ENCODE measurements around the gene CAMTA1. TPM values are rescaled to one million over a fixed set of nuclear protein-coding genes. Genes with fewer than 3 reads are reported as not detected.

Gene CAMTA1
- total and polyA plus RNA-seq, 9 of the 15 experiments (the other 6 are each of a cell fraction or from before 2014, with no cell fraction given): 43.9 to 161 (median 65.9) TPM

- TF ChIP-seq CUX1 (CRISPR knock-in tag; IDR thresholded peaks at IDR 0.05) (no peak), PTBP1 (IDR thresholded peaks at IDR 0.05; ENCODE audit: low read depth, low read length) (no peak)
Observed at GRCh38 chr1:6975331-6976043, 190.2 kb downstream of the CAMTA1 start (continued).

- WGBS (ENCODE audit: insufficient coverage, low coverage, missing lambda C conversion rate): 0% methylated on average over 6 of the region's 6 CpGs
- POLR2A ChIA-PET: no interaction called here
- H3K9me3 ChIP-seq (replicated peaks; ENCODE audit: control insufficient read depth, insufficient read depth, low read depth, low read length): no peaks in the 10 kb centered on the region; the same call in 1 of the 2 replicates
- DNase-seq (ENCODE audit: extremely low read depth in 1 of 4, low spot score in 3 of 4): no peak
- in situ Hi-C loops (cut with MboI): no loop called here
- intact Hi-C loops (cut with micrococcal nuclease): no loop called here
- no peak overlapping the region for H3K9ac ChIP-seq (ENCODE audit: insufficient read depth in 1 of 2, low read depth in 2 of 2, low read length in 2 of 2)
- H3K4me2 ChIP-seq (ENCODE audit: insufficient read depth, low read length): no peak overlapping the region
- no peaks in the 10 kb centered on the region for H3K79me2 ChIP-seq (ENCODE audit: control insufficient read depth, insufficient read depth, low read length)
- H3K4me1 ChIP-seq (replicated peaks in 1 of 2; ENCODE audit: control insufficient read depth in 2 of 2, insufficient read depth in 2 of 2, low read length in 2 of 2): no peaks in the 10 kb centered on the region
- CTCF ChIA-PET (ENCODE audit: low intra/inter-chr PET ratio): no interaction called here
- H3K4me3 ChIP-seq: no peak overlapping the region
- H3K27me3 ChIP-seq (ENCODE audit: control insufficient read depth in 2 of 2, insufficient read depth in 2 of 2, low read length in 2 of 2): peaks cover 50 to 77% of the 10 kb centered on the region in 2 experiments
- no peaks in the 10 kb centered on the region for H3K36me3 ChIP-seq (ENCODE audit: control insufficient read depth, insufficient read depth, low read length)
- H3K27ac ChIP-seq (ENCODE audit: extremely low read depth, low read depth, low read length): no peak overlapping the region
- no TSS peak for BruUV-seq (replicated peaks)
- FAIRE-seq: no peak
- H2AFZ ChIP-seq (ENCODE audit: low read depth, low read length): no peak overlapping the region
- 0 out of 2 replicates have a peak, but pooled peaks cover 3% of the 10 kb centered on the region for H4K20me1 ChIP-seq (replicated peaks; ENCODE audit: control insufficient read depth, insufficient read depth, low read length)
- H3K9me1 ChIP-seq (ENCODE audit: control insufficient read depth, insufficient read depth, low read length): no peaks in the 10 kb centered on the region
- ATAC-seq: no peak
- TF ChIP-seq CBX1 (IDR thresholded peaks at IDR 0.05; ENCODE audit: low read depth) (no peak), STAT5B (CRISPR knock-in tag; IDR thresholded peaks at IDR 0.05) (no peak), ZNF740 (CRISPR knock-in tag; IDR thresholded peaks at IDR 0.05) (no peak), ZNF740 (tag; IDR thresholded peaks at IDR 0.05) (no peak), PRPF4 (IDR thresholded peaks at IDR 0.05; ENCODE audit: insufficient read depth, low read depth, low read length, poor library complexity, severe bottlenecking) (no peak), TCFL5 (CRISPR knock-in tag; conservative IDR thresholded peaks at IDR 0.05) (no peak), MCM3 (IDR thresholded peaks at IDR 0.05) (no peak), MITF (IDR thresholded peaks at IDR 0.05) (no peak), PHB (CRISPR knock-in tag; IDR thresholded peaks at IDR 0.05) (no peak), ERF (CRISPR knock-in tag; IDR thresholded peaks at IDR 0.05) (no peak), E2F3 (CRISPR knock-in tag; IDR thresholded peaks at IDR 0.05) (no peak), SNAPC5 (CRISPR knock-in tag; IDR thresholded peaks at IDR 0.05) (no peak), MEF2D (tag; conservative IDR thresholded peaks at IDR 0.05; ENCODE audit: low read depth) (no peak)
Observed at GRCh38 chr1:6976044-6976375, 190.8 kb downstream of the CAMTA1 start.
